Astrocyte (in vitro differentiated cells and primary cell): ENCODE measurements around the gene INTS6L. TPM values are rescaled to one million over a fixed set of nuclear protein-coding genes. Genes with fewer than 3 reads are reported as not detected.
A peak's percentile ranks its signal among the peaks of the same experiment; 100 is the strongest.

Source experiments
- DNase-seq: peaks from one replicate; pipeline ENCODE4 v3.0.0-alpha.2; 2010; ENCODE audit warnings: low read depth
- FAIRE-seq: peaks from 2 replicates; lab custom pipeline; 2011; peaks lifted over from hg19 to GRCh38; lab: Jason Lieb, UNC
- H2AFZ ChIP-seq: 2 replicates; pipeline ENCODE4 v1.6.0; 2012; ENCODE audit warnings: low read depth, low read length, inconsistent platforms
- H3K27ac ChIP-seq: 2 replicates; pipeline ENCODE4 v1.5.1; 2011; ENCODE audit warnings: low read depth, low read length, inconsistent platforms
- H3K27me3 ChIP-seq: 2 replicates; pipeline ENCODE4 v1.6.0; 2011; ENCODE audit warnings: low read length, inconsistent platforms; ENCODE audit not compliant: insufficient read depth
- H3K36me3 ChIP-seq: 2 replicates; pipeline ENCODE4 v1.5.1; 2011; ENCODE audit warnings: low read length, inconsistent platforms; ENCODE audit not compliant: insufficient read depth
- H3K4me1 ChIP-seq: 2 replicates; pipeline ENCODE4 v1.5.1; 2011; ENCODE audit warnings: low read length, inconsistent platforms; ENCODE audit not compliant: insufficient read depth
- H3K4me2 ChIP-seq: 2 replicates; pipeline ENCODE4 v1.6.0; 2012; ENCODE audit warnings: low read length, inconsistent platforms
- H3K4me3 ChIP-seq: 2 replicates; pipeline ENCODE4 v1.5.1; 2011; ENCODE audit warnings: low read depth, mild to moderate bottlenecking, low read length, inconsistent platforms; ENCODE audit not compliant: insufficient read depth
- H3K79me2 ChIP-seq: 2 replicates; pipeline ENCODE4 v1.6.0; 2012; ENCODE audit warnings: mild to moderate bottlenecking, low read length, inconsistent platforms; ENCODE audit not compliant: insufficient read depth
- H3K9ac ChIP-seq: 2 replicates; pipeline ENCODE4 v1.6.0; 2012; ENCODE audit warnings: mild to moderate bottlenecking, low read length, inconsistent platforms
- H3K9me3 ChIP-seq: 2 replicates; pipeline ENCODE4 v1.5.1; 2012; ENCODE audit warnings: low read depth, mild to moderate bottlenecking, low read length, inconsistent platforms; ENCODE audit not compliant: insufficient read depth
- H4K20me1 ChIP-seq: 2 replicates; pipeline ENCODE4 v1.6.0; 2012; ENCODE audit warnings: low read length, inconsistent platforms; ENCODE audit not compliant: insufficient read depth
- H3K27ac Mint-ChIP-seq: one replicate; pipeline ENCODE4 v1.8.0; 2021; ENCODE audit warnings: mild to moderate bottlenecking, mixed read lengths; ENCODE audit not compliant: unreplicated experiment
- H3K27me3 Mint-ChIP-seq: one replicate; pipeline ENCODE4 v1.8.0; 2021; ENCODE audit warnings: low read depth, mixed read lengths; ENCODE audit not compliant: unreplicated experiment
- H3K36me3 Mint-ChIP-seq: one replicate; pipeline ENCODE4 v1.8.0; 2021; ENCODE audit warnings: low read depth, mixed read lengths; ENCODE audit not compliant: unreplicated experiment
- H3K4me1 Mint-ChIP-seq: one replicate; pipeline ENCODE4 v1.8.0; 2021; ENCODE audit warnings: low read depth, mixed read lengths; ENCODE audit not compliant: unreplicated experiment
- H3K4me3 Mint-ChIP-seq: one replicate; pipeline ENCODE4 v1.8.0; 2021; ENCODE audit warnings: mild to moderate bottlenecking, moderate library complexity, mixed read lengths; ENCODE audit not compliant: unreplicated experiment
- H3K9me3 Mint-ChIP-seq: one replicate; pipeline ENCODE4 v1.8.0; 2021; ENCODE audit warnings: mild to moderate bottlenecking, mixed read lengths; ENCODE audit not compliant: unreplicated experiment
- CTCF ChIP-seq: IDR thresholded peaks from 2 replicates; pipeline ENCODE4 v1.5.1; 2011; ENCODE audit warnings: low read depth, mild to moderate bottlenecking, inconsistent platforms, low read length, moderate library complexity; ENCODE audit not compliant: insufficient read depth
- EZH2 ChIP-seq: IDR thresholded peaks from 2 replicates; pipeline ENCODE4 v1.6.1; 2012; ENCODE audit warnings: mild to moderate bottlenecking, low read length, inconsistent platforms; ENCODE audit not compliant: insufficient read depth
- total RNA-seq: library from RNA; stranded (reverse); gene quantifications from 2 replicates; pipeline ENCODE4 v1.2.1, GENCODE V29; 2021

INTS6L gene
- total RNA-seq, 1 donor from 2014 or later, result 7.5 TPM

- peak; percentile 17 for TF ChIP-seq CTCF
- no peak for TF ChIP-seq EZH2
- no peaks in the 10 kb centered on the region for H4K20me1 ChIP-seq
- Mint-ChIP-seq H3K9me3 (no peaks in the 10 kb centered on the region), H3K4me1 (no peaks in the 10 kb centered on the region), H3K36me3 (no peaks in the 10 kb centered on the region), H3K27me3 (no peaks in the 10 kb centered on the region), H3K4me3 (no peak overlapping the region), H3K27ac (no peak overlapping the region)
- no peak overlapping the region for H3K4me2 ChIP-seq
- H3K4me3 ChIP-seq, result no peak overlapping the region
- no peaks in the 10 kb centered on the region for H3K27me3 ChIP-seq
- no peak overlapping the region for H3K27ac ChIP-seq
- H3K36me3 ChIP-seq, result peaks cover 2% of the 10 kb centered on the region
- no peaks in the 10 kb centered on the region for H3K9me3 ChIP-seq
- no peaks in the 10 kb centered on the region for H3K4me1 ChIP-seq
- FAIRE-seq, result peak; percentile 76
- H2AFZ ChIP-seq, result no peak overlapping the region
- H3K79me2 ChIP-seq, result no peaks in the 10 kb centered on the region
- no peak for DNase-seq
- H3K9ac ChIP-seq, result no peak overlapping the region
Observed at GRCh38 chrX:135572436-135572835, 52.0 kb downstream of the INTS6L start.

GRCh38 chrX:135581496-135581895 lies 61.0 kb downstream of the INTS6L start:
- FAIRE-seq (no peak), DNase-seq (no peak)
- TF ChIP-seq CTCF (no peak), EZH2 (no peak)
- Histone ChIP-seq H2AFZ (no peak overlapping the region), H4K20me1 (no peaks in the 10 kb centered on the region), H3K4me2 (no peak overlapping the region), H3K27ac (no peak overlapping the region), H3K4me1 (no peaks in the 10 kb centered on the region), H3K27me3 (no peaks in the 10 kb centered on the region), H3K9me3 (no peaks in the 10 kb centered on the region), H3K36me3 (no peaks in the 10 kb centered on the region), H3K9ac (no peak overlapping the region), H3K4me3 (no peak overlapping the region), H3K79me2 (no peaks in the 10 kb centered on the region)
- H3K27me3 Mint-ChIP-seq, result no peaks in the 10 kb centered on the region
- H3K9me3 Mint-ChIP-seq, result no peaks in the 10 kb centered on the region
- H3K27ac Mint-ChIP-seq, result no peak overlapping the region
- no peak overlapping the region for H3K4me3 Mint-ChIP-seq
- H3K36me3 Mint-ChIP-seq, result peaks cover 2% of the 10 kb centered on the region
- no peaks in the 10 kb centered on the region for H3K4me1 Mint-ChIP-seq

DNA sequence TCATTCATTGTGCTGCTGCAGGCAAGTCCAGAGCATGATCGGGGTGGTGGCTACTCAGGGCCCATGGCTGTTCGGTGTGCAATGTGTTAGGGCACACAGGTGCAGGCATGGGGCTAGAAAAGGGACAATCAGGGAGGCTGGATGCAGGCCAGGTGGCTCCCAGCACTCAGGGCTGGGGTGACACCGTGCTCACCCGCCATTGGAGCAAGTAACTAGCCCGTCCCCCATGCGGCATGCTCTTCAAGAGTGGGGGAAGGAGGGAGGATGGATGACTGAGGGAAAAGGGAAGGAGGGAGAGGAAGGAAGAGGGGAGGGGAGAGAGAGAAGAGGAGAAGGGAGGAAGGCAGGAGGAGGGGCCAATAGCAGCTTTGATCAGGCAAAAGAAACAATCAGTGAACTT lies 64.7 kb downstream of the INTS6L start:
- Mint-ChIP-seq H3K4me3 (no peak overlapping the region), H3K27ac (no peak overlapping the region), H3K27me3 (no peaks in the 10 kb centered on the region), H3K36me3 (no peaks in the 10 kb centered on the region), H3K4me1 (no peaks in the 10 kb centered on the region), H3K9me3 (no peaks in the 10 kb centered on the region)
- Histone ChIP-seq H2AFZ (no peak overlapping the region), H3K36me3 (no peaks in the 10 kb centered on the region), H3K4me1 (no peaks in the 10 kb centered on the region), H3K79me2 (no peaks in the 10 kb centered on the region), H3K4me2 (no peak overlapping the region), H4K20me1 (no peaks in the 10 kb centered on the region), H3K9me3 (no peaks in the 10 kb centered on the region), H3K27ac (no peak overlapping the region), H3K9ac (no peak overlapping the region), H3K27me3 (no peaks in the 10 kb centered on the region), H3K4me3 (no peak overlapping the region)
- DNase-seq (no peak), FAIRE-seq (no peak)
- TF ChIP-seq EZH2 (no peak), CTCF (no peak)
